NCI-H2029 (cell line): ENCODE results near the gene ZNF454.

ENCODE experiments used
- DNase-seq: peaks from one replicate; lab custom pipeline; 2025; lab: John Stamatoyannopoulos, UW

Gene ZNF454

DNA sequence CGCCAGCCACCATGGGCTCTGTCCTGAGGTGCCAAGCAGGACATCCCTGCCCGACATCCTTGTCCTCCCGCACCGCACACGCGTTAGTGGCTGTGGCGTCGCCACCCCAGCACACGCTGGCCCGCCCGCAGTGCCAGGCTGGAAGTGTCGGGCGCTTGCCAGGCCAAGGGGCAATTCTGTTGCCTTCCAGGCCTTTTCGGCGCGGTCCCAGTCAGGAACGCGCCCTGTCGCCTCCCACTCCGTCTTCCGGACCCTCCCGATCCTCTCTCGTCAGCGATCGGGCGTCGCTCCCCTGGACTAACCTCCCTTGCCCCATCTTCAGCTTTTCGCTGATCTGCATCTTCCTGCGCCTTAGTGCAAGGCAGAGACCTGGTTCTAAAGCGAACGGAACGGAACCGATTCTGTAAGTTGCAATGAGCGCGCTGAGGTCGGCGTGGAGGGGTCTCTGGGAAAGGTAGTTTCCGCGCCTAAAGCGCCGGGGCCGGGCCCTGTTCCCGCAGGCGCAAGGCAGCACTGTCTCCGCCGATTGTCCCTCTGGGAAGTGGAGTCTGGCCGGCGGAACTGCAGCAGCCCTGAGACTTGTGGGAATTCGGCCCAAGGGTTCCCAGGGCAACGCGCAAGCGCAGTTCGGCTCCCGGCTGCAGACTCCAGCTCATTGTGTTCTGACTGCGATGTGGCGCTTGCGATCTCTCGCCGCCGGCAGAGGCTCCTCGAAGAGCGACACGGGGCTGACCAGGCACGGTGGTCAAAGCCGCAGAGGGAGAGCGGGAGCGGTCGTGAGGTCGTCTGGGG is at the start of gene ZNF454:
Gene ZNF454 (plus strand): TSS at position 630 of the 792 bp plus-strand sequence. CDS start 1,594 bp downstream, outside the sequence.
- no peak for DNase-seq

DNA sequence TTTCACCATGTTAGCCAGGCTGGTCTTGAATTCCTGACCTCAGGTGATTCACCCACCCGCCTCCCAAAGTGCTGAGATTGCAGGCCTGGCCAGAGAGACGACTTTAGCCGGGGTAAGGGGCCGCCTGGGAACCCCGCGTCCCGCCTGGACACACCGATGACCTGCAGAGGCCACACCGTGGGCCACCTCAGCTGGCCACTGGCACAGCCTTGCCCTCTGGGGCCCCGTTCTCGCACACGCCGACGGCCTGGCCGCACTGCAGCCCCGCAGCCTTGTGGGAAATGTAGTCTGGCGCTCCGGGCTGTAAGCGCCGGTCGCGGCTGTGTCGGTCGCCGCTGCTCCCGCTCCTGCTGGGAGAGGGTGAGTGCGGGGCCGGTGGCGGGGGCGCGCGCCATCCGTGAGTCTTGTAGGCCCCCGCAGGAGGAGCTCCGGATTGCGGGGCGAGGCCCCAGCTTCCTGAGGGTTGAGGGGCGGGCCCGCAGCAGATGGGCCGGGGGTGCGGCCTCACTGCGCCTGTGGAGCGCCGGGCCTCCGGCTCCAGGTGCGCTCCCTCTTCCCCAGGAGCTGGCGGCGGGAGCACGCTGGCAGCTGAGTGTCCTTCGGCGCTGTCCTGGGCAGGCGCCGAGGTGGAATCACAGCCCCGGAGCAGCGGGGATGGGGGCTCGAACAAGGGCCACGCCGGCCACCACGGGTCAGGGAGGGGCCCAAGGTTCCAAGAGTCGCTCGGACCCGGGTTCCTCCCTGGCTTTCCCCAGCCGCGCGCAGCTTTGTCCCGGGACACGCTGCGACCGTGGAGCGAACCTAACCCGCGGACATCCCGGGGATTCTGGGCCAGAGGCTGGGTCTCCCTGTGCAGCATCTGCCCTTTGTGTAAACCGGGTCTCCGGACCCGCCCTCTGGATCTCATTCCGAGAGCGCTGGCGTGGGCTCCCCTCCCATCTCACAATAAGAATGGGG is 45.1 kb upstream of the ZNF454 start, which contains the start of gene ZFP2:
Gene ZFP2 (plus strand): TSS at position 299 of the 957 bp plus-strand sequence. CDS start 35,401 bp downstream, outside the sequence.
- DNase-seq: peak; percentile 3

DNA sequence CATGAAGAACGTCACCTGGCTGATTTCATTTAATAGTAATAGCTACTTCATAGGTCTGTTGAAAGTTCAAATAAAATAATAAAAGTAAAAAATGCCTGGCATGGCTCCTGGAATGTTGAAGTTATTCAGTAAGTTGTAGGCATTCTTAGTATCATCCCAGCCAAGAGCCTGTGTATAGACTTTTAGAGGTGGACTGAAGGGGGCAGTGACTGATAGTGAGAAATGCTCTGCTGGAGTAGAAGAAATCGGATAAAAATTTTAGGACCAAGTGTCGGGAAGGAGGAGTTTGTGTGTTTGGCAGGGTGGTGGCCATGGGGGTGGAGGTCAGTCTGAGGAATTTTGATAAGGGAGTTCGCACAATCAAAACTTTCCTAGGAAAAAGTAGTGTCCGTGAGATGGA is 41.7 kb upstream of the ZNF454 start:
- DNase-seq: no peak

DNA sequence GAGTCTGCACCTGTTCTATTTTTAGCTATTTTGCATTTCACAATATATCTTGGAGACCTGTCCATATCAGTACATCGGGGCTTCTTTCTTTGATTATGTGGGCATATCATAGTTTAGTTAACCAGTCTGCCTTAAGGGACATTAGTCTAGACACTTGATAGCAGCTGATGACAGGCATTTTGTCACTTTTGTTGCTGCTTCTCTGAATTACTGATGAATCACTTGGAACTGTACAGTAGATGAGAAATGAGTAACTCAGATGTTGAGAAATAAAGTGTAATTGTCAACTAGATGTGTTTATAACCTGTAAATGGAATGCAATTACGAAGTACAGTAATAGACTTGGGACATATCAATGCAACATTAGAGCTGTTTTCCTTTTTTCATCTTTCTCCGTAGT is 38.1 kb upstream of the ZNF454 start:
- no peak for DNase-seq

DNA sequence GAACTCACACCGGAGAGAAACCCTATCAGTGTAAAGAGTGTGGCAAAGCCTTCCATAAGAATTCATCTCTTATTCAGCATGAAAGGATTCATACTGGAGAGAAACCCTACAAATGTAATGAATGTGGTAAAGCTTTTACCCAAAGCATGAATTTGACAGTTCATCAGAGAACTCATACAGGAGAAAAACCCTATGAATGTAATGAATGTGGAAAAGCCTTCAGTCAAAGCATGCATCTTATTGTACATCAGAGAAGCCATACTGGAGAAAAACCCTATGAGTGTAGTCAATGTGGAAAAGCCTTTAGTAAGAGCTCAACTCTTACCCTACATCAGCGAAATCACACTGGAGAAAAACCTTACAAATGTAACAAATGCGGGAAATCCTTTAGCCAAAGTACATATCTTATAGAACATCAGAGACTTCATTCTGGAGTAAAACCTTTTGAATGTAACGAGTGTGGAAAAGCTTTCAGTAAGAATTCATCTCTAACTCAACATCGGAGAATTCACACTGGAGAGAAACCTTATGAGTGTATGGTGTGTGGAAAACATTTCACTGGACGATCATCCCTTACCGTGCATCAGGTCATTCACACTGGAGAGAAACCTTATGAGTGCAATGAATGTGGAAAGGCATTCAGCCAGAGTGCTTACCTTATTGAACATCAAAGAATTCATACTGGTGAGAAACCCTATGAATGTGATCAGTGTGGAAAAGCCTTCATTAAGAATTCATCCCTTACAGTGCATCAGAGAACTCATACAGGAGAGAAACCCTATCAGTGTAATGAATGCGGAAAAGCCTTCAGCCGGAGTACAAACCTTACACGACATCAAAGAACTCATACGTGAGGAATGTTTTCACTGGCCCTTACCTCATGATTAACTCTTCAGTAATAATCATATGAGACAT is 8.9 kb upstream of the ZNF454 start:
- DNase-seq: no peak

DNA sequence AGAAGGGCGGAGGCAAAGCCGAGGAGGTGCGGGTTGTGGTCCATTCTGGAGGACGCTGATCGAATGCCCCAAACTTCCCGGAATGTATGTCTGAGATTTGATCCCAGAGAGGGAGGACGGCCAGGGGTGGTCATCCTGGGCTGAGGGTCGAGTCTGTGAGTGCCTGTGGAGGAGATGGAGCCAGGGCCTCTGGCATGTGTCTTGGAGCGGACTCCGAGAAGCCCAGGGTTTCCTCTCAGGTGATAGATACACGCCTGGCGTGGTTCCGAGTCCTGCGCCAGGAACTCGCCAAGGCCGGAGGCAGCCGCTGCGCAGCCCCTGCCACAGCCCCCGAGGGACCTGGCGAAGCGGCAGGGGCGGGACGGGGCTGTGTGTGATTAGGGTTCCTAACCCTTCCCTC is 363 bp downstream of the ZNF454 start:
- DNase-seq: no peak

DNA sequence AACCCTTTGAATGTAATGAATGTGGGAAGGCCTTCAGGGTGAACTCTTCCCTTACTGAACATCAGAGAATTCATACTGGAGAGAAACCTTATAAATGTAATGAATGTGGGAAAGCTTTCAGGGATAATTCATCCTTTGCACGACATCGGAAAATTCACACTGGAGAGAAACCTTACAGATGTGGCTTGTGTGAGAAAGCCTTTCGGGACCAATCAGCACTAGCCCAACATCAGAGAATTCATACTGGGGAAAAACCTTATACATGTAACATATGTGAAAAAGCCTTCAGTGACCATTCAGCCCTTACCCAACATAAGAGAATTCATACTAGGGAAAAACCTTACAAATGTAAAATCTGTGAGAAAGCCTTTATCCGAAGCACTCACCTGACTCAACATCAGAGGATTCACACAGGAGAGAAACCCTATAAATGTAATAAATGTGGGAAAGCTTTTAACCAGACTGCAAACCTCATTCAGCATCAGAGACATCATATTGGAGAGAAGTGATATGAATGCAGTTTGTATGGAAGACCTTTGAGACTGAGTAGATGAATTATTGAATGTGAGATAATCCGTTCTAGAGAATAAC is 24.6 kb downstream of the ZNF454 start:
- DNase-seq: no peak

DNA sequence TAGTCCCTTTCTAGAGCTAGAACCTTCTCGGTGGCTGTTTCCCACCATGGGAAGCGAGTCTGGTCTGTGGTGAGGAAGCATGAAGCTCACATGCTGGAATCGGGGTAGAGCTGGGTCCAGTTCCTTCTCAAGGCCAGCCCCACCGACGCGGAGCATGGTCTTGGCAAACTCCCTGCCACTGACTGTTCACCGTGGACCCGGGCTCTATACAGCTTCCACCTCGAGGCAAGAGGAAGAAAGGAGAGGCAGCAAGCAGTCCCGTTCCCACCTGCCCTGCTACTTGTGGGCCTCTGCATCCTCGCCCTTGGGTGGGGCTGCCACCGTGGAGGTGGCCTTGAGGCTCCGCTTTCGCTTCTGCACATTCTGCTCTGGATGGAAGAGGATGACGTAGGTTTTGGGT is 40.4 kb downstream of the ZNF454 start:
- no peak for DNase-seq

DNA sequence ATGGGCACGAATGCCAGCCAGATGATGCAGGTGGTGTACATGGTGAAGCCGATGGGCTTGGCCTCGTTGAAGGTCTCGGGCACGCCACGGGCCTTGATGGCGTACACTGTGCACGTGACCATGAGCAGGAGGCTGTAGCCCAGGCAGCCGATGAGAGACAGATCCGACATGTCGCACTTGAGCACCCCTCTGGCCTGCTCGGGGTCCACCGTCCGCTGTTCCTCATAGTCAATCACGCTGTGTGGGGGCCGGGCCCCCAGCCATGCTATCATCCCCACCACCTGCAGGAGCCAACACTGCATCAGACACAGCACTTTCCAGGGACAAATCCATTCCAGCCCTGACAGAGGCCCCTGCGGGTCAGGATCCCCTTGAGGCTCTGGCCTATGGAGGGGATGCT is 41.9 kb downstream of the ZNF454 start:
- no peak for DNase-seq

DNA sequence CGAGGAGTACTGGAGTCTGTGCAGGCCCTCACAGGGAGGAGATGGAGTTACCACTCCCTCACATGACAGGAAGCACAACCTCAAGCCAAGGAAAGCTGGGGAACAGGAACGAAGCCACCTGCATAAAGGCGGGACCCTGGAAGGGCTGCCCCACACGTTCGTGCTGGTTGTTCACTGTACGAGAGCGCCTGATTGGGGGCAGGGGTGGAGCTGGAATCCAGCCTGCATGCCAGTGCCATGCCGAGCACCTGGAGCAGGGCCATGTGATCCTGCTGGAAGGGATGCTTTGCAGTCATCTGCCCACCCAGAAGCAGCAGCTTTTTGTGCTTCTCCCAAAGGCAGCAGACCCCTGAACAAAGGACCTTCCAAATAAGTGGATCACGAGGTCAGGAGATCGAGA is 42.7 kb downstream of the ZNF454 start:
- DNase-seq: no peak

DNA sequence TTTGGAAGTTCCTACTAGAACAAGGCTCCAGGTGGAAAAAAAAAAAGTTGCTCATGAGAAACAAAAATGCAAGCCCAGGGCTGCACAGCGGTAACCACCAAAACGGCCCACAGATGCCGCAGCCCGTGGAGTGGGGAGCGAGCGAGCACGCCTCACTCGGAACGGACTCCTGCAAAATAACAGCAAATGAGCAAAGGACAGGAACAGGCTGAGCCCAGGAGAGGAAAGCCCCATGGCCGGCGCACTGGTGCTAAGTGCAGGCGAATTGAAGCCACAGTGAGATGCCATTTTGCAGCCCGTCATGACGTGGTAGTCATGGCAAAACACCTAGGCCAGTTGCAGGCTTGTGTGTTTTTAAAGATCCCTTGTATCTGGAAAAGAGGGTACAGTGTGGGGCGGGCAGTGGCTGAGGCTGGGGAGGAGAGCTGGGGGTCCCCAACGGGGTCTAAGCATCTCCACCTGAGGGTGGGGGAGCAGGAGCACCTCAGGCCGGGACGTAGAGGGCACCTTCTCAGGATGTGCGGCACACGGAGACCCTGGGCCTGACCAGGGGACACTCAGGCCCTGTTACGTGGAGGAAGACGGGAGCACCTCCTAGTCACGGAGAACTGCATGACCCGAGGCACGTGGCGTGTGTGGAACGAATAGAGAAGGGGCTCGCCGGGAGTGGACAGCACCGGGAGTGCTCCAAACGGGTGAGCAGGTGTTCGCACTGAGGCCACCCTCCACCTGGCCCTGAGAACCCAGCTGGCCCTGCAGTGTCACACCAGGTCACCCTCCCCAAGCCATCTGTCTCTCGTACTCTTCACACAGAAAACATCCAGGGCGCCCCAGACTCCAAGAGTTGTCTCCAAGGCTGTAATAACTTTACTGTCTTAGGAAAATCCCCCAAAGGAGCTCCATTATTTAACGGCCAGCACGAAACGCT is 43.4 kb downstream of the ZNF454 start:
- no peak for DNase-seq

DNA sequence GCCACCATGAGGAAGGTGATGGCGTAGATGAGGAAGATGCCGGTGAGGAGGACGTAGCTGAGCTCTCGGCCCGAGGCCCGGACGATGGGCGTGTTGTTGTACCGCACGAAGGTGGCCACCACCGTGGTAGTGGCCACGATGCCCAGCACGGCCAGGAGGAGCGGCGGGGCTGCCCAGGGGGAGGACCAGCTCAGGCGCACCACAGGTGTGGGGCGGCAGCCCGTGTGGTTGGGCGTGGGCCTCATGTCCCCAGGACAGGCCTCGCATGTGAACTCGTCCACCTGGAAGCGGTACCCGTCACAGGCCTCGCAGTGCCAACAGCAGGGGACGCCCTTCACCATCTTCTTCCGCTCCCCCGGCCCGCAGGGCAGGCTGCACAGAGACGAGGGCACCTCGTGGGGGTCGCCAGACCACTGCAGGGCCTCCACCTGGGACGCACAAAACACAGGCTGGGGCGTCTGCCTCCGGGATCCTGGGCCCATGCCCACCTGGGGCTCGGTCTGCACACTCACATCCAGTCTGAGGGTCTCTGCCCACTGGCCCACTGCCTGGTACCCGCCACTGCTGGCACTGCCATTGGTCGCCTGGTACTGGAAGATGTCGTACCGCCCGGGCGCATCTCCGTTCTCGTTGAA is 45.4 kb downstream of the ZNF454 start:
- DNase-seq: no peak

DNA sequence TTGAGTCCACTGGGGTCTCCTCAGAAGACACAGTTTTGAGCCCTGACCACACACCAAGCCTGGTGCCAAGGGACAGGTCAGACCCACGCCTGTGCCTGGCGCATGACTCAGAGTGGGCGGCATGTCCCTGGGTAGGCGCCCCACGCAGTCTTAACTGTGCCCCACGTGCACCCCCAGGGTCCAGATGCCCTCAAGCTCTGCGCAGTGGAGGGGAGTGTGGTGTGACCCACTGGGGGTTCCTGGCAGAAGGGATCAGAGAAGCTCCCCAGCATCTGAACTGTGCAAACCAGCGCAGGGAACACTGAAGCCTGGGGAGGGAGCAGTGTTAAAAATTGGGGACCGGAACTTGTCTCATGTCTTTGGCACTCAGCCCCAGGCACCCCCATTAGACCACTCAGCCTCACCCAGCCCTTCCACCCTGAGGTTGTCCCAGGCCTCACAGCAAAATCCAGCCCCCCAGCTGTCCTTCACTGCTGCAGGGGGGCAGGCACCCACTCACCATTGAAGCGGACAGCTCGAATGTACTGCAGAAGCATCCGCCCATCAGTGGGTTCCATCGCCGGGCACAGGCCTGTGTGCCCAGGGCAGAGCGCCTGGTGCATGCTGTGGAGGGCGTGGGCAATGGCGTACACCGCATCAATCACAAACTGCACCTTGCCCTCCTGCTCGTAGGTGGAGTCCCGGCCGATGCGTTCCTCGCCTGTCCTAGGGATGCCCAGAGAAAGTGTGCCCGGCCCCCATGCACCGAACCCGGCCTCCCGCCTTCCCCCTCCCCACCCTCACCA is 47.6 kb downstream of the ZNF454 start:
- no peak for DNase-seq

DNA sequence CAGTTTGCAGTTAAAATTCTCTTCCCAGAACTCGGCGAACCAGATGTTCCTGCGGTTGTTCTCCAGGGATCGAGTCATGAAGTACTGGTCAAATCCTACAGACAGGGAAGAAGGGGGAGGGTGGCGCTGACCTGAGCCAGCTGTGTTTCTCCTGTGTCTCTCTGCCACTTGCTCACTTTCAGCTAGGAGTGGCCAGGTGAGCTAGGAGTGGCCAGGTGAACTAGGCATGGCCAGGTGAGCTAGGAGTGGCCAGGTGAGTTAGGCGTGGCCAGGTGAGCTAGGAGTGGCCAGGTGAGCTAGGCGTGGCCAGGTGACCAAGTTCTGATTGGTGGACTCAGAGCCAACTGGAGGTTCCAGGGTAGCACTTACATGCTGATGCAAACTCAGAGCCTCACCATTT is 48.3 kb downstream of the ZNF454 start:
- no peak for DNase-seq

DNA sequence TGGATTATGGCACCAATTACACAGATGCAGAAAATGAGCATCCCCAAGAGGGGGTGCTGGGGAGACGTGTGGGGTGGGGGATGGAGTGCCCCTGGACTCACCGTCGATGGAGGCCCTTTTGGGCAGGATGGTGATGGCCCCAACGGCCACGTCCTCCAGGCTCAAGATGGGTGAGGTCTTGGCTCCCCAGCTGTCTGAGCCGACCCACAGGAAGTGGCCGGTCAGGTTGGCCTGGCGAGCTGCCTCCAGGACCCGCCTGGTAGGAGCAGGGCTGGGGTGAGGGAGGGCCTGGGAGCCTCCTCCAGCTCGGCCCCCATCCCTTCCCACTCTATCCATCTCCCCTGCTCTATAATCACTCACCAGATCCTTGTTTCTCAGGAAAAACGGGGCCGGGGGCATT is 49.5 kb downstream of the ZNF454 start:
- no peak for DNase-seq

DNA sequence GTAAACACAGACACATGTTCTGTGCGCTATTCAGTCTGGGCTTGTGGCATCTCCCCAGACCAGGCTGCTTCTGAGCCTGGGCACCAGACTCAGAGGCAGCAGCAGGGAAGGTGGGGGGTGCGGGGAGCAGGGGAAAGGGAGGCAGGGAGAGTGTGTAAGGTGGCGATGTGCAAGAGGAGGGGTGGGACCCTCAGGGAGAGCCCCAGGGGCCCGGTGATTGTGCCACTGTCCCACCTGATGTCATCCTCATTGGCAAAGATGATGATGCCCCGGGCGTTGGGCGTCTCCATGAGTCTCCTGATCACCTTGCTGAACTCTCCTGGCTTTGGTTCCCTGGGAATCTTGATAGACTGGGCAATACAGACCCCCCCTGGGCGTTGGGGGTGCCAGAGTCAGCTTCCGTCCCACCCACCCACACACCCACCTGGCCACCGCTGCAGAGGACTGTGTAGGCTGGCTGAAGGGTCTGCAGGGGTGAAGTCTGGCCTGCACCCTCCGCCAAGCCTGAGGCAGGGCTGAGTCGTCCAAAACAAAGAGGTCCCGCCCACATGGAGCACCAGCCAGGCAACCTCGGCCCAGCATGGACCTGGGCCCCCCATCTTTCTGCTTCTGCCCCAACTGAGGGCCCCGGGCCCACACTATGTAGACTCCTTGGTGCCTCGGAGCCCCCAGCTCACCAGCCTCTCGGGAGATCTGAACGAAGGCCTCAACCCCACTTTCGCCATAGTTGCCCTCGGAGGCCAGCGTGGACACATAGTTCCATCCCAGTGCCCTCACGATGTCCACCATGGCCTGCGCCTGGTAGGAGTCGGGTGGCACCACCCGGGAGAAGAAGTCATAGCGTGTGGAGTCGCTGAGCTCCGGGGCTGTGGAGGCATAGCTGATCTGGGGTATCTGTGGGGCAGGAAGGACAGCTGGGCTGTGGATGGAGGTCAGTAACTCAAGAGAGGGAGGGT is 50.5 kb downstream of the ZNF454 start:
- no peak for DNase-seq

DNA sequence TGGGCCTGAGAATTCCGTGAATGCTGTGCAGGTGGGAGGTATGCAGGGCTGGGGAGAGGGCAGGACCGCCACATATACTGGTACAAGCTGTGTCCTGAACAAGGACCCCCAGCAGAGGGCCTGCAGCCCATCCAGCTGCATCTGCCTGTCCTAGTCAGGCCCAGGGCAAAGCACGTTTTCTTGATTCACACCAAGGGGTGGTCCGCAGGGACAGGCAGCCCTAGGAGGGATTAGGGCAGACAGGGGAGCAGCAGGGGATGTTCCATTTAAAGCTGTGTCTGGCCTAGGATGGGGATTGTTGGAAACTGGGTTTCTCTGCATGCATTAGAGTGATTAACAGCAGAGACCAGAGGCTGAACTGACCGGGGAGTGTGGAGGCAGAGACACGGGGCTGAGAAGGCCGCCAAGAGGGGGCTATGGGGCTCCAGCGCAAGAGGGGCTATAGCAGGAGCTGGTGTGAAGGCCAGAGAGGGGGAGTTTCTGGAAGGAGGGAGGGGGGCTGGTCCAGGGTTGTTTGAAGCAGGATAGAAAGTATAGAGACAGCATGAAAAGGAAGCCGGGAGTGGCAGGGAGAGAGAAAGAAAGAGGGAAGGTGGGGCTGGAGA is 51.4 kb downstream of the ZNF454 start:
- no peak for DNase-seq
